Measurements from ENCODE around the gene PERM1. TPM values are rescaled to one million over a fixed set of nuclear protein-coding genes. Genes with fewer than 3 reads are reported as not detected.

PERM1 gene
- total and polyA plus RNA-seq, 9 of the 15 experiments (the other 6 are each of a cell fraction or from before 2014, with no cell fraction given), result not detected

DNA sequence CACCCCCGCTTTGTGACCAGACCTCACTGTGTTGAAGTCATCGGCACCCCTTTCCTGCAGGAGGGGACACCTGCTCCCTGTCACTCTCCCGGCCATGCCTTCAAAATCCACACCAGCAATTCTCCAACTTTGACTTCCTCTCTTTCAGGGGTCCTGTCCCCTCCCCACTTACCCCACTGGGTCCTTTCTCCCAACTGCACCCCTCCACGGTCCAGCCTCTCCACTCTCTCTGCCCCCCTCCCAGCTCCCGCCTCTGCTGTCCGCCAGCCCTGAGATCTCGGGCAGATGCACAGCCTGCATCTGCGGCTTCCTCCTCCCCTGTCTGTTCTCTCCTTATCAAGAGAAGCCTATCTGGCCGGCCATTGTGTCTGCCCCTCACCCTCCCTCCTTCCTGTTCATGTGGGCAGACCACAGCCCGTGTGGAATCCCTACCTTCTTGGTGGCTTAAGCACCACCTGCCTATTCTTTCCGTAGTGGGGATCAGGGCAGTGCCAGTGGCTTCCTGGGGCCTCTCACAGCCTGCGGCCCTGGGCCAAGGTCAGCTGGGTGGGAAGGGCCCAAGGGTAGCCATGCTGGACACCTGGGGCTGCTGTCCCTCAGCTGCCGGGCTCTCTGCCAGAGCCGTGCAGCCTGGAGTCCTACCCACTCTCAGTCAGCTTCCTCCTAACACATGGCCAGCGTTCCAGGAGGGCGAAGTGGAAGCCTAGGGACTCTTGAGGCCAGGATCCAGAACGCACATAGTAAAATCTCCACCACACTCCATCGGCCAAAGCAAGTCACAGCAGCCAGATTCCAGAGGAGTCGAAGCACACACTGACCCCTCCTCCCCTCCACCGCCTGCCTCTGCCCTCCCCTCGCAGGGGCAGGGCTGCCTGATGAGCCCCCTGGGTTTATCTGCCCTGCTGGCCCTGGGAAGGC, 23.1 kb upstream of the PERM1 start (continued):
- peak; percentile 64; the same call in 1 of the 2 replicates for TF ChIP-seq ZNF263 (CRISPR knock-in tag; IDR thresholded peaks at IDR 0.05; ENCODE audit: borderline replicate concordance)
- TF ChIP-seq KDM1A (IDR thresholded peaks at IDR 0.05), result peak; percentile 43 to 60; a peak in 3 of 4 replicates
- peak; percentile 50 for TF ChIP-seq GABPB1 (CRISPR knock-in tag; IDR thresholded peaks at IDR 0.05)
- TF ChIP-seq, protein P1, sequence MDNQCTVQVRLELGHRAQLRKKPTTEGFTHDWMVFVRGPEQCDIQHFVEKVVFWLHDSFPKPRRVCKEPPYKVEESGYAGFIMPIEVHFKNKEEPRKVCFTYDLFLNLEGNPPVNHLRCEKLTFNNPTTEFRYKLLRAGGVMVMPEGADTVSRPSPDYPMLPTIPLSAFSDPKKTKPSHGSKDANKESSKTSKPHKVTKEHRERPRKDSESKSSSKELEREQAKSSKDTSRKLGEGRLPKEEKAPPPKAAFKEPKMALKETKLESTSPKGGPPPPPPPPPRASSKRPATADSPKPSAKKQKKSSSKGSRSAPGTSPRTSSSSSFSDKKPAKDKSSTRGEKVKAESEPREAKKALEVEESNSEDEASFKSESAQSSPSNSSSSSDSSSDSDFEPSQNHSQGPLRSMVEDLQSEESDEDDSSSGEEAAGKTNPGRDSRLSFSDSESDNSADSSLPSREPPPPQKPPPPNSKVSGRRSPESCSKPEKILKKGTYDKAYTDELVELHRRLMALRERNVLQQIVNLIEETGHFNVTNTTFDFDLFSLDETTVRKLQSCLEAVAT (IDR thresholded peaks at IDR 0.05), result peak in 1 of 2 experiments; percentile 24; a peak in 1 of 4 replicates
- no peak for TF ChIP-seq ZNF24 (IDR thresholded peaks at IDR 0.05)
- peak; percentile 23; the same call in 1 of the 2 replicates for TF ChIP-seq JUND (IDR thresholded peaks at IDR 0.05; ENCODE audit: borderline replicate concordance, low read depth, low read length)
- peak; percentile 46; the same call in 1 of the 3 replicates for TF ChIP-seq JUND (tag; IDR thresholded peaks at IDR 0.05; ENCODE audit: borderline replicate concordance, low read depth, low read length)
- TF ChIP-seq CREM (IDR thresholded peaks at IDR 0.05; ENCODE audit: low read depth), result peak; percentile 48
- TF ChIP-seq ZNF274 (IDR thresholded peaks at IDR 0.05; ENCODE audit: borderline replicate concordance, low read depth, low read length), result no peak
- TF ChIP-seq PHF20 (IDR thresholded peaks at IDR 0.05; ENCODE audit: partially characterized antibody), result peak; percentile 47
- TF ChIP-seq SP1 (CRISPR knock-in tag; IDR thresholded peaks at IDR 0.05), result peak; percentile 31; the same call in 1 of the 2 replicates
- TF ChIP-seq, protein P2, sequence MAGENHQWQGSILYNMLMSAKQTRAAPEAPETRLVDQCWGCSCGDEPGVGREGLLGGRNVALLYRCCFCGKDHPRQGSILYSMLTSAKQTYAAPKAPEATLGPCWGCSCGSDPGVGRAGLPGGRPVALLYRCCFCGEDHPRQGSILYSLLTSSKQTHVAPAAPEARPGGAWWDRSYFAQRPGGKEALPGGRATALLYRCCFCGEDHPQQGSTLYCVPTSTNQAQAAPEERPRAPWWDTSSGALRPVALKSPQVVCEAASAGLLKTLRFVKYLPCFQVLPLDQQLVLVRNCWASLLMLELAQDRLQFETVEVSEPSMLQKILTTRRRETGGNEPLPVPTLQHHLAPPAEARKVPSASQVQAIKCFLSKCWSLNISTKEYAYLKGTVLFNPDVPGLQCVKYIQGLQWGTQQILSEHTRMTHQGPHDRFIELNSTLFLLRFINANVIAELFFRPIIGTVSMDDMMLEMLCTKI (IDR thresholded peaks at IDR 0.05; ENCODE audit: partially characterized antibody), result no peak
- TF ChIP-seq, protein P3, sequence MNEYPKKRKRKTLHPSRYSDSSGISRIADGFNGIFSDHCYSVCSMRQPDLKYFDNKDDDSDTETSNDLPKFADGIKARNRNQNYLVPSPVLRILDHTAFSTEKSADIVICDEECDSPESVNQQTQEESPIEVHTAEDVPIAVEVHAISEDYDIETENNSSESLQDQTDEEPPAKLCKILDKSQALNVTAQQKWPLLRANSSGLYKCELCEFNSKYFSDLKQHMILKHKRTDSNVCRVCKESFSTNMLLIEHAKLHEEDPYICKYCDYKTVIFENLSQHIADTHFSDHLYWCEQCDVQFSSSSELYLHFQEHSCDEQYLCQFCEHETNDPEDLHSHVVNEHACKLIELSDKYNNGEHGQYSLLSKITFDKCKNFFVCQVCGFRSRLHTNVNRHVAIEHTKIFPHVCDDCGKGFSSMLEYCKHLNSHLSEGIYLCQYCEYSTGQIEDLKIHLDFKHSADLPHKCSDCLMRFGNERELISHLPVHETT (CRISPR knock-in tag; conservative IDR thresholded peaks at IDR 0.05 in 1 of 2, IDR thresholded peaks at IDR 0.05 in 1 of 2), result peak in 1 of 2 experiments; percentile 38; a peak in 1 of 4 replicates
- TF ChIP-seq, protein P4, sequence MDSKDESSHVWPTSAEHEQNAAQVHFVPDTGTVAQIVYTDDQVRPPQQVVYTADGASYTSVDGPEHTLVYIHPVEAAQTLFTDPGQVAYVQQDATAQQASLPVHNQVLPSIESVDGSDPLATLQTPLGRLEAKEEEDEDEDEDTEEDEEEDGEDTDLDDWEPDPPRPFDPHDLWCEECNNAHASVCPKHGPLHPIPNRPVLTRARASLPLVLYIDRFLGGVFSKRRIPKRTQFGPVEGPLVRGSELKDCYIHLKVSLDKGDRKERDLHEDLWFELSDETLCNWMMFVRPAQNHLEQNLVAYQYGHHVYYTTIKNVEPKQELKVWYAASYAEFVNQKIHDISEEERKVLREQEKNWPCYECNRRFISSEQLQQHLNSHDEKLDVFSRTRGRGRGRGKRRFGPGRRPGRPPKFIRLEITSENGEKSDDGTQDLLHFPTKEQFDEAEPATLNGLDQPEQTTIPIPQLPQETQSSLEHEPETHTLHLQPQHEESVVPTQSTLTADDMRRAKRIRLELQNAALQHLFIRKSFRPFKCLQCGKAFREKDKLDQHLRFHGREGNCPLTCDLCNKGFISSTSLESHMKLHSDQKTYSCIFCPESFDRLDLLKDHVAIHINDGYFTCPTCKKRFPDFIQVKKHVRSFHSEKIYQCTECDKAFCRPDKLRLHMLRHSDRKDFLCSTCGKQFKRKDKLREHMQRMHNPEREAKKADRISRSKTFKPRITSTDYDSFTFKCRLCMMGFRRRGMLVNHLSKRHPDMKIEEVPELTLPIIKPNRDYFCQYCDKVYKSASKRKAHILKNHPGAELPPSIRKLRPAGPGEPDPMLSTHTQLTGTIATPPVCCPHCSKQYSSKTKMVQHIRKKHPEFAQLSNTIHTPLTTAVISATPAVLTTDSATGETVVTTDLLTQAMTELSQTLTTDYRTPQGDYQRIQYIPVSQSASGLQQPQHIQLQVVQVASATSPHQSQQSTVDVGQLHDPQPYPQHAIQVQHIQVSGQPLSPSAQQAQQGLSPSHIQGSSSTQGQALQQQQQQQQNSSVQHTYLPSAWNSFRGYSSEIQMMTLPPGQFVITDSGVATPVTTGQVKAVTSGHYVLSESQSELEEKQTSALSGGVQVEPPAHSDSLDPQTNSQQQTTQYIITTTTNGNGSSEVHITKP (IDR thresholded peaks at IDR 0.05; ENCODE audit: partially characterized antibody), result peak; percentile 36

Measured in K562 (cell line).